Breast epithelium (tissue), 4 donors: ENCODE results near the gene RRP9. TPM values are rescaled to one million over a fixed set of nuclear protein-coding genes. Genes with fewer than 3 reads are reported as not detected.

Source experiments
- DNase-seq, 2 donors: peaks; one replicate each; pipeline ENCODE4 v3.0.0-alpha.2; 2019; ENCODE audit warnings: low spot score in 2 of 2
- H3K27ac ChIP-seq, 2 donors: fragments of 200-600 bp; sonication (generic) in 1 of 2; one replicate each; pipeline ENCODE4 v1.5.1; 2016 to 2019; ENCODE audit warnings: mild to moderate bottlenecking in 1 of 2
- H3K27me3 ChIP-seq, 2 donors: fragments of 200-600 bp; sonication (generic) in 1 of 2; one replicate each; pipeline versions ENCODE4 v1.5.1 to v1.6.0; 2017 to 2019; ENCODE audit warnings: control low read depth in 1 of 2, mild to moderate bottlenecking in 1 of 2
- H3K36me3 ChIP-seq: fragments of 200-600 bp; one replicate; pipeline ENCODE4 v1.5.1; 2019
- H3K4me1 ChIP-seq, 2 donors: fragments of 200-600 bp; sonication (generic); one replicate each; pipeline ENCODE4 v1.5.1; 2016 to 2019; ENCODE audit warnings: control low read depth in 1 of 2
- H3K4me3 ChIP-seq, 3 donors: fragments of 200-600 bp; sonication (generic); 1 replicate in 2 of 3; 2 replicates in 1 of 3; pipeline ENCODE4 v1.5.1; 2016 to 2019; ENCODE audit warnings: mild to moderate bottlenecking in 3 of 3, moderate library complexity in 2 of 3
- H3K9me3 ChIP-seq, 2 donors: fragments of 200-600 bp; sonication (generic) in 1 of 2; one replicate each; pipeline ENCODE4 v1.5.1; 2016 to 2019; ENCODE audit warnings: control low read depth in 1 of 2
- CTCF ChIP-seq, 3 donors: fragments of 450-650 bp; IDR thresholded peaks; one replicate each; pipeline ENCODE4 v1.5.1; 2016 to 2017; ENCODE audit warnings: antibody characterized with exemption in 3 of 3, mild to moderate bottlenecking in 3 of 3, moderate library complexity in 3 of 3
- POLR2A ChIP-seq: fragments of 450-650 bp; IDR thresholded peaks from one replicate; pipeline ENCODE4 v1.6.1; 2016; ENCODE audit warnings: antibody characterized with exemption, mild to moderate bottlenecking, moderate library complexity
- POLR2AphosphoS5 ChIP-seq, 3 donors: sonication (generic); formaldehyde crosslinking; IDR thresholded peaks; one replicate each; pipeline ENCODE4 v1.6.1; 2017; ENCODE audit warnings: antibody characterized with exemption in 3 of 3
- intact Hi-C: fragments of 100-400 bp; cut with DNase I; formaldehyde crosslinking; loops from one replicate; pipeline ENCODE4 v1.15.1; 2023; ENCODE audit warnings: low total_unique reads
- total RNA-seq, 3 donors: library from RNA; depleted of rRNA; stranded (reverse); fragments of >200 nt; gene quantifications; one replicate each; pipeline ENCODE4 v1.1.0, GENCODE V29; 2016

The RRP9 gene
- total RNA-seq, 3 donors from 2014 or later, result 23.1 to 24.6 (median 23.8) TPM

- no peak for DNase-seq
- Histone ChIP-seq H3K27me3 (no peaks in the 10 kb centered on the region), H3K4me3 (no peak overlapping the region), H3K4me1 (peaks cover 15% of the 10 kb centered on the region in 2 donors), H3K27ac (peak overlapping the region in 1 of 2 donors; percentile 5), H3K9me3 (no peaks in the 10 kb centered on the region), H3K36me3 (no peaks in the 10 kb centered on the region)
- intact Hi-C loops, result loop anchor here (5.0 kb wide), 1 partner anchor 258 kb away; no protein-coding TSS in a partner anchor
- TF ChIP-seq POLR2AphosphoS5 (IDR thresholded peaks at IDR 0.05) (no peak), CTCF (IDR thresholded peaks at IDR 0.05) (no peak), POLR2A (no peak)
Measured at GRCh38 chr3:51963951-51964451, 22.3 kb upstream of the RRP9 start.

DNA sequence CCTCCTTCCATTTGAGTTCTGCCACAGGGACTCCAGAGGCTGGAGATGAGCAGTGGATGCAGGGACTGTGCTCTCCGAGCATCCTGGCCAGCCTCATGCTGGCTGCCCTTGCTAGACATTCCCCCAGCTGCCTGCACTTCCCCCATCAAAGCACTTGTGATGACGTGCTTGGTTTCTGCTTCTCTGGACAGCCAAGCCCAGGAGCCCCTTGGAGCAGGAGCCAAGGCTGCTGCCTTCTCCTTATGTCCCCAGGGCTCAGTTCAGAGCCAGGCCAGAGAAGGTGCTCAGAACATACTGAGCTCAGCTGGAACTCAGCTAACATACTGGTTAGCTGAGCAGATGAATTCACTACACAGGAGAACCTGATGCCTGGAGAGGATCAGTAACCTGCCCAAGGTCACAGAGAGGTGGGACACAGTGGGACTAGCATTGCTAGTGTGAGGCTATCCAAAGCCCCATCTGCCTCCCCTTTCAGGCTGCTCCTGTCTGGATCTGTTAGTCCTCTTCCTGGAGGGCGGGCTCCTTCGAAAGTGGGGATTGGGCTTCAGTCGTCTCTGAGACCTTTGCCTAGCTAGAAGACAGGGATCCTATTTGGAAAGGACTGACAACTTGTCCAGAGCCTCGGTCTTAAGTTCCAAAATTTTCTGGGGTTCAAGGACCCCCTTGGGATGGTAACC is 21.3 kb upstream of the RRP9 start:
- Histone ChIP-seq H3K27me3 (no peaks in the 10 kb centered on the region), H3K36me3 (no peaks in the 10 kb centered on the region), H3K4me3 (no peak overlapping the region), H3K27ac (no peak overlapping the region), H3K4me1 (peaks cover 8 to 14% of the 10 kb centered on the region in 2 donors), H3K9me3 (no peaks in the 10 kb centered on the region)
- intact Hi-C loops, result loop anchor here (5.0 kb wide), 1 partner anchor 259 kb away; no protein-coding TSS in a partner anchor
- no peak for TF ChIP-seq CTCF (IDR thresholded peaks at IDR 0.05)
- DNase-seq, result no peak

- H3K27ac ChIP-seq, result no peak overlapping the region
- no peaks in the 10 kb centered on the region for H3K27me3 ChIP-seq
- no peaks in the 10 kb centered on the region for H3K9me3 ChIP-seq
- no peak for TF ChIP-seq POLR2AphosphoS5 (IDR thresholded peaks at IDR 0.05)
- no peak for TF ChIP-seq POLR2A
- no peak for TF ChIP-seq CTCF (IDR thresholded peaks at IDR 0.05)
- intact Hi-C loops, result loop anchor here (5.0 kb wide), 1 partner anchor 260 kb away; no protein-coding TSS in a partner anchor
- no peak for DNase-seq
- H3K4me1 ChIP-seq, result peaks cover 8 to 11% of the 10 kb centered on the region in 2 donors
- H3K36me3 ChIP-seq, result no peaks in the 10 kb centered on the region
- no peak overlapping the region for H3K4me3 ChIP-seq
Measured at GRCh38 chr3:51961602-51962569, 20.2 kb upstream of the RRP9 start.

DNA sequence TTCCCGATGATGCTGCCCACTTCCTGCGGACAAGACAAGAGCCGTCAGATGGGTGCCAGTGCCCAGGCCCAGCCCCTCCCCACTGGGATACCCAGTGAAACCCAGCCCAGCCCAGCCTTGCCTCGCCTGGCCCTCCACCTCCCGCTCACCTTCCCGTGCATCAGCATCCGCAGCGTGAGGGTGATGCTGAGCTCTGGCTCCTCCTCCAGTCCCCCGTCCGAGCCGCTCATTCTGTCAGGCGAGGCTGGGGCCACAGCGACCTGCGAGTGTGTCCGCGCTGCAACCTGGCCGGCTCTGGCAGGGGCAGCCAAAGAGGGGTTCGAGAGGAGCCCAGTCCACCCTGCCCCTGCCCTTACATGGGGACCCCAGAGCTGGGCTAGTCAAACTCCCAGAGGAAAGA is 19.3 kb upstream of the RRP9 start:
- no peaks in the 10 kb centered on the region for H3K9me3 ChIP-seq
- H3K4me3 ChIP-seq, result no peak overlapping the region
- H3K36me3 ChIP-seq, result no peaks in the 10 kb centered on the region
- intact Hi-C loops, result loop anchor here (5.0 kb wide), 1 partner anchor 261 kb away; no protein-coding TSS in a partner anchor
- TF ChIP-seq CTCF (IDR thresholded peaks at IDR 0.05) (no peak), POLR2AphosphoS5 (IDR thresholded peaks at IDR 0.05) (no peak), POLR2A (no peak)
- no peaks in the 10 kb centered on the region for H3K27me3 ChIP-seq
- H3K4me1 ChIP-seq, result peaks cover 2 to 4% of the 10 kb centered on the region in 2 donors
- DNase-seq, result no peak
- no peak overlapping the region for H3K27ac ChIP-seq
